Fibroblast of lung (primary cell): ENCODE results near the gene MTREX. TPM values are rescaled to one million over a fixed set of nuclear protein-coding genes. Genes with fewer than 3 reads are reported as not detected.

Experiments
- DNase-seq, 2 donors: peaks; one replicate each; pipeline versions ENCODE4 v3.0.0 to v3.0.0-alpha.2; 2010; ENCODE audit warnings: low read depth in 2 of 2
- H2AFZ ChIP-seq: 2 replicates; pipeline ENCODE4 v1.5.1; 2012; ENCODE audit warnings: low read length, control low read depth, inconsistent platforms
- H3K27ac ChIP-seq: 2 replicates; pipeline ENCODE4 v1.5.1; 2011; ENCODE audit warnings: low read length, control low read depth; ENCODE audit not compliant: insufficient read depth
- H3K27me3 ChIP-seq: 2 replicates; pipeline ENCODE4 v1.5.1; 2011; ENCODE audit warnings: mild to moderate bottlenecking, low read length; ENCODE audit not compliant: control insufficient read depth, insufficient read depth
- H3K36me3 ChIP-seq: 2 replicates; pipeline ENCODE4 v1.5.1; 2011; ENCODE audit warnings: low read length; ENCODE audit not compliant: control insufficient read depth, insufficient read depth
- H3K4me1 ChIP-seq: 2 replicates; pipeline ENCODE4 v1.5.1; 2011; ENCODE audit warnings: low read length; ENCODE audit not compliant: control insufficient read depth, insufficient read depth; ENCODE audit errors: extremely low read depth
- H3K4me2 ChIP-seq: 2 replicates; pipeline ENCODE4 v1.5.1; 2011; ENCODE audit warnings: low read length, control low read depth; ENCODE audit not compliant: insufficient read depth; ENCODE audit errors: extremely low read depth
- H3K4me3 ChIP-seq, 4 experiments: fragments of 200-600 bp in 1 of 4; sonication (generic) in 1 of 4; replicated peaks in 1 of 4; 2 replicates each; pipeline ENCODE4 v1.5.1; 2011 to 2016; ENCODE audit warnings: low read length in 4 of 4, low read depth in 3 of 4, mild to moderate bottlenecking in 3 of 4, control low read depth in 2 of 4, inconsistent platforms in 1 of 4, mixed read lengths in 1 of 4; ENCODE audit not compliant: insufficient read depth in 1 of 4; ENCODE audit errors: control extremely low read depth in 1 of 4
- H3K79me2 ChIP-seq: 2 replicates; pipeline ENCODE4 v1.5.1; 2012; ENCODE audit warnings: mild to moderate bottlenecking, low read length, inconsistent platforms; ENCODE audit not compliant: control insufficient read depth, insufficient read depth
- H3K9ac ChIP-seq: 2 replicates; pipeline ENCODE4 v1.5.1; 2011; ENCODE audit warnings: mild to moderate bottlenecking, low read length, control low read depth; ENCODE audit not compliant: insufficient read depth
- H3K9me3 ChIP-seq: 2 replicates; pipeline ENCODE4 v1.5.1; 2012; ENCODE audit warnings: low read depth, low read length; ENCODE audit not compliant: control insufficient read depth, insufficient read depth
- H4K20me1 ChIP-seq: 2 replicates; pipeline ENCODE4 v1.5.1; 2011; ENCODE audit warnings: low read length; ENCODE audit not compliant: control insufficient read depth, insufficient read depth; ENCODE audit errors: extremely low read depth
- CTCF ChIP-seq, 2 donors: IDR thresholded peaks in 1 of 2; conservative IDR thresholded peaks in 1 of 2; 1 replicate in 1 of 2; 2 replicates in 1 of 2; pipeline ENCODE4 v1.5.1; 2011 to 2012; ENCODE audit warnings: low read length in 2 of 2, control low read depth in 1 of 2, inconsistent platforms in 1 of 2, low read depth in 1 of 2, mild to moderate bottlenecking in 1 of 2
- EZH2 ChIP-seq: IDR thresholded peaks from 2 replicates; pipeline ENCODE4 v1.5.1; 2012; ENCODE audit warnings: low read length, control low read depth, mild to moderate bottlenecking; ENCODE audit errors: missing control alignments
- polyA plus RNA-seq, 2 donors: library from polyadenylated mRNA; depleted of rRNA in 1 of 2; stranded (reverse) in 1 of 2; unstranded in 1 of 2; fragments of >200 nt; gene quantifications; 2 replicates each; pipeline ENCODE4 v1.2.1, GENCODE V29; 2011 to 2012; ENCODE audit warnings: missing spikeins in 1 of 2
- total RNA-seq: library from RNA; depleted of rRNA; stranded (reverse); fragments of >200 nt; gene quantifications from 2 replicates; pipeline ENCODE4 v1.2.1, GENCODE V29; 2014

MTREX gene
- total and polyA plus RNA-seq, 2 donors (not counting 1 experiment from before 2014, with no cell fraction given) = 54.1 to 85.7 TPM

GRCh38 chr5:55303238-55303690 lies 4.5 kb upstream of the MTREX start:
- H3K36me3 ChIP-seq = peaks cover 1% of the 10 kb centered on the region
- peak overlapping the region; percentile 46 for H3K4me2 ChIP-seq
- H3K9me3 ChIP-seq = peaks cover 3% of the 10 kb centered on the region
- H2AFZ ChIP-seq = no peak overlapping the region
- no peak for TF ChIP-seq EZH2
- TF ChIP-seq CTCF (conservative IDR thresholded peaks at IDR 0.05 in 1 of 2, IDR thresholded peaks at IDR 0.05 in 1 of 2; ENCODE audit: low read depth in 1 of 2, low read length in 2 of 2) = no peak
- H3K27ac ChIP-seq = peak overlapping the region; percentile 54
- peak overlapping the region in 1 of 4 experiments; percentile 22 for H3K4me3 ChIP-seq
- no peak overlapping the region for H3K9ac ChIP-seq
- DNase-seq = peak; percentile 91 to 97
- no peaks in the 10 kb centered on the region for H3K27me3 ChIP-seq
- no peaks in the 10 kb centered on the region for H4K20me1 ChIP-seq
- H3K79me2 ChIP-seq = peaks cover 69% of the 10 kb centered on the region
- no peaks in the 10 kb centered on the region for H3K4me1 ChIP-seq

- H3K9me3 ChIP-seq = peaks cover 3% of the 10 kb centered on the region
- H3K9ac ChIP-seq = no peak overlapping the region
- no peaks in the 10 kb centered on the region for H3K27me3 ChIP-seq
- no peak overlapping the region for H3K27ac ChIP-seq
- H3K79me2 ChIP-seq = peaks cover 76% of the 10 kb centered on the region
- H3K36me3 ChIP-seq = peaks cover 1% of the 10 kb centered on the region
- H3K4me3 ChIP-seq = peak overlapping the region in 1 of 4 experiments; percentile 92
- DNase-seq = no peak
- TF ChIP-seq EZH2 (no peak), CTCF (conservative IDR thresholded peaks at IDR 0.05 in 1 of 2, IDR thresholded peaks at IDR 0.05 in 1 of 2; ENCODE audit: low read depth in 1 of 2, low read length in 2 of 2) (no peak)
- H3K4me1 ChIP-seq = peaks cover 3% of the 10 kb centered on the region
- H3K4me2 ChIP-seq = no peak overlapping the region
- H2AFZ ChIP-seq = no peak overlapping the region
- no peaks in the 10 kb centered on the region for H4K20me1 ChIP-seq
These were observed 3.2 kb upstream of the MTREX start for GRCh38 chr5:55304584-55304983.

- no peaks in the 10 kb centered on the region for H3K27me3 ChIP-seq
- H3K36me3 ChIP-seq = peaks cover 1% of the 10 kb centered on the region
- peaks cover 3% of the 10 kb centered on the region for H3K9me3 ChIP-seq
- TF ChIP-seq EZH2 (no peak), CTCF (conservative IDR thresholded peaks at IDR 0.05 in 1 of 2, IDR thresholded peaks at IDR 0.05 in 1 of 2; ENCODE audit: low read depth in 1 of 2, low read length in 2 of 2) (no peak)
- H3K27ac ChIP-seq = no peak overlapping the region
- H3K4me3 ChIP-seq = peak overlapping the region; percentile 0 to 95 (median 93)
- peak overlapping the region; percentile 92 for H3K4me2 ChIP-seq
- no peak overlapping the region for H2AFZ ChIP-seq
- peaks cover 78% of the 10 kb centered on the region for H3K79me2 ChIP-seq
- H3K4me1 ChIP-seq = peaks cover 3% of the 10 kb centered on the region
- no peaks in the 10 kb centered on the region for H4K20me1 ChIP-seq
- no peak overlapping the region for H3K9ac ChIP-seq
- no peak for DNase-seq
These were observed 2.4 kb upstream of the MTREX start for GRCh38 chr5:55305345-55305744.
